Measurements from ENCODE around the gene IL12B. TPM values are rescaled to one million over a fixed set of nuclear protein-coding genes. Genes with fewer than 3 reads are reported as not detected.

Gene IL12B
- total and polyA plus RNA-seq, 2 of the 4 experiments (the other 2 are of a cell fraction), result 0.03 TPM; not detected in 1

GRCh38 chr5:159333545-159333925 is 3.2 kb upstream of the IL12B start:
- BruUV-seq (replicated peaks), result no TSS peak
- H3K4me2 ChIP-seq (ENCODE audit: low read depth, low read length), result no peak overlapping the region
- intact Hi-C loops (cut with micrococcal nuclease), result loop anchor here (5.0 kb wide), 2 partner anchors 584 to 634 kb away; partner anchors contain the start of gene ADRA1B

More at GRCh38 chr5:159333545-159333925, 3.2 kb upstream of the IL12B start:
- H3K9me3 ChIP-seq (ENCODE audit: control insufficient read depth, insufficient read depth, low read length), result no peaks in the 10 kb centered on the region
- no peak overlapping the region for H3K56ac ChIP-seq (ENCODE audit: extremely low read depth, insufficient read depth, low read length)
- CTCF ChIA-PET, result interaction anchor here (1.1 kb wide), 1 partner anchor 177 kb away, joined by 4 read pairs; no protein-coding TSS in a partner anchor
- no peak overlapping the region for H2BK15ac ChIP-seq (ENCODE audit: low read depth, low read length)
- no peak overlapping the region for H2AFZ ChIP-seq (replicated peaks; ENCODE audit: low read length, poor library complexity)
- in situ Hi-C loops (cut with MboI; ENCODE audit: low sequenced_read_pairs) (no loop called here), dilution Hi-C loops (cut with HindIII; ENCODE audit: low sequenced_read_pairs, unreplicated experiment) (no loop called here)
- ATAC-seq (ENCODE audit: low read depth) (no peak), DNase-seq (peak; percentile 19)
- no peak overlapping the region for H3K23ac ChIP-seq (ENCODE audit: low read depth, low read length)
- H3K27me3 ChIP-seq (ENCODE audit: control insufficient read depth, insufficient read depth, low read length), result no peaks in the 10 kb centered on the region
- H3K18ac ChIP-seq (ENCODE audit: low read depth, low read length), result no peak overlapping the region
- no peak overlapping the region for H2BK5ac ChIP-seq (ENCODE audit: low read depth, low read length, poor library complexity, severe bottlenecking)
- no peaks in the 10 kb centered on the region for H3K36me3 ChIP-seq (ENCODE audit: control insufficient read depth, insufficient read depth, low read length)
- no peaks in the 10 kb centered on the region for H3K79me1 ChIP-seq (ENCODE audit: low read depth in 1 of 2, low read length in 2 of 2)
- POLR2A ChIA-PET (ENCODE audit: unreplicated experiment), result no interaction called here
- H2BK120ac ChIP-seq (ENCODE audit: low read depth, low read length), result no peak overlapping the region
- no peak overlapping the region for H2BK20ac ChIP-seq (ENCODE audit: low read depth, low read length)
- no peak overlapping the region for H3K14ac ChIP-seq (replicated peaks; ENCODE audit: low read depth, low read length)
- no peak overlapping the region for H4K91ac ChIP-seq (ENCODE audit: insufficient read depth, low read depth, low read length)
- H2AK9ac ChIP-seq (replicated peaks; ENCODE audit: low read depth, low read length, poor library complexity), result no peak overlapping the region
- no peak overlapping the region for H3K27ac ChIP-seq (ENCODE audit: insufficient read depth, low read length)
- no peak overlapping the region for H4K8ac ChIP-seq (ENCODE audit: low read depth in 2 of 2, low read length in 2 of 2)
- no peak overlapping the region for H2AK5ac ChIP-seq (ENCODE audit: low read depth, low read length)
- H4K5ac ChIP-seq (ENCODE audit: low read depth, low read length), result no peak overlapping the region
- peaks cover 4% of the 10 kb centered on the region; the same call in 1 of the 2 replicates for H3K4me1 ChIP-seq (ENCODE audit: control insufficient read depth, insufficient read depth, low read length)
- no CpG with 5 or more reads among the region's 1 CpG for WGBS, 2 experiments (ENCODE audit: extremely low coverage in 2 of 2, insufficient read length in 1 of 2)
- H4K20me1 ChIP-seq (ENCODE audit: insufficient read depth, low read length), result no peaks in the 10 kb centered on the region
- H3K9me1 ChIP-seq (ENCODE audit: insufficient read depth, low read length), result peaks cover 15% of the 10 kb centered on the region
- H3K4me3 ChIP-seq (ENCODE audit: insufficient read depth, low read depth, low read length), result no peak overlapping the region
- H3K4ac ChIP-seq (ENCODE audit: low read depth, low read length), result no peak overlapping the region
- H3K9ac ChIP-seq (ENCODE audit: low read depth, low read length), result no peak overlapping the region
- TF ChIP-seq MAFK (IDR thresholded peaks at IDR 0.05; ENCODE audit: low read depth, low read length) (no peak), MAZ (IDR thresholded peaks at IDR 0.05; ENCODE audit: borderline replicate concordance, low read depth, low read length) (no peak), MXI1 (IDR thresholded peaks at IDR 0.05; ENCODE audit: borderline replicate concordance, low read depth, low read length) (no peak), CEBPB (IDR thresholded peaks at IDR 0.05; ENCODE audit: low read depth, low read length) (no peak), NFE2L2 (IDR thresholded peaks at IDR 0.05; ENCODE audit: low read depth, low read length) (no peak), RCOR1 (IDR thresholded peaks at IDR 0.05; ENCODE audit: insufficient replicate concordance, low read length) (no peak), BHLHE40 (IDR thresholded peaks at IDR 0.05; ENCODE audit: low read depth, low read length) (no peak), POLR2A (IDR thresholded peaks at IDR 0.05; ENCODE audit: low read depth, low read length) (no peak), CHD1 (IDR thresholded peaks at IDR 0.05; ENCODE audit: low read depth, low read length) (no peak), RFX5 (IDR thresholded peaks at IDR 0.05; ENCODE audit: low read depth, low read length) (no peak), USF2 (IDR thresholded peaks at IDR 0.05; ENCODE audit: low read depth, low read length) (no peak), CTCF (conservative IDR thresholded peaks at IDR 0.05; ENCODE audit: low read depth, low read length) (no peak), FOS (IDR thresholded peaks at IDR 0.05; ENCODE audit: low read depth, low read length) (no peak), SMC3 (IDR thresholded peaks at IDR 0.05; ENCODE audit: low read depth, low read length) (no peak), RAD21 (IDR thresholded peaks at IDR 0.05; ENCODE audit: low read length) (no peak), ELK1 (IDR thresholded peaks at IDR 0.05; ENCODE audit: borderline replicate concordance, low read depth, low read length) (no peak)

Measured in IMR-90 (cell line).